ENCODE measurements around the gene AMIGO3. TPM values are rescaled to one million over a fixed set of nuclear protein-coding genes. Genes with fewer than 3 reads are reported as not detected.

AMIGO3 gene
- total and polyA plus RNA-seq, 10 of the 15 experiments (the other 5 are each of a cell fraction or from before 2014, with no cell fraction given): 0.07 to 1.3 (median 0.44) TPM; not detected in 3

DNA sequence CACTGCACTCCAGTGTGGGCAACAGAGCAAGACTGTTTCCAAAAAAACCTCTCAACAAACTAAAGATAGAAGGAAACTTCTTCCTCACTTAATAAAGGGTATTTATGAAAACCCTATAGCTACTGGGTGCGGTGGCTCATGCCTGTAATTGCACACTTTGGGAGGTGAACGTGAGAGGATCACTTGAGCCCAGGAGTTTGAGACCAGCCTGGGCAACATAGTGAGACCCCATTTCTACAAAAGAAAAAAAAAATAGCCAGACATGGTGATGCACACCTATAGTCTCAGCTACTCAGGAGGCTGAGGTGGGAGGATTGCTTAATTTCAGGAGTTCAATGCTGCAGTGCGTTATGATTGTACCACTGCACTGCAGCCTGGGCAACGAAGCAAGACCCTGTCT, 44.5 kb upstream of the AMIGO3 start:
- POLR2A ChIA-PET: no interaction called here
- no peak for FAIRE-seq
- H4K20me1 ChIP-seq (ENCODE audit: control insufficient read depth, insufficient read depth): no peaks in the 10 kb centered on the region; the same call in 1 of the 2 replicates

DNA sequence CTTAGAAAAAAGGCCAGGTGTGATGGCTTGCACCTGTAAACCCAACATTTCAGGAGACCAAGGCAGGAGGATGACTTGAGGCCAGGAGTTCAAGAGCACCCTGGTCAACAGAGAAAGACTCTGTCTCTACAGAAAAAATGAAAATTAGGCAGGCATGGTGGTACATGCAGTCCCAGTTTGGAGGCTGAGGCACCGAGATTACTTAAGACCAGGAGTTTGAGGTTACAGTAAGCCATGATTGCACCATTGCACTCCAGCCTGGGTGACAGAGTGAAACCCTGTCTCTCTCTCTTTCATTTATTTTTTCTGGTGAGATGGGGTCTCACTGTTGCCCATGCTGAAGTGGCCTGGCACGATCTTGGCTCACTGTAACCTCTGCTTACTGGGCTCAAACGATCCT, 42.2 kb upstream of the AMIGO3 start:
- no peak for FAIRE-seq
- DNase-seq (ENCODE audit: low read depth, low spot score): no peak
- ChIA-PET CTCF (no interaction called here), RAD21 (ENCODE audit: unreplicated experiment) (no interaction called here), SMC1A (ENCODE audit: uncharacterized antibody, unreplicated experiment) (no interaction called here), POLR2A (no interaction called here)
- Histone ChIP-seq H3K79me2 (ENCODE audit: control insufficient read depth, insufficient read depth, low read length) (no peaks in the 10 kb centered on the region; the same call in 1 of the 2 replicates), H3K36me3 (ENCODE audit: control insufficient read depth in 2 of 2, insufficient read depth in 2 of 2, low read length in 1 of 2) (no peaks in the 10 kb centered on the region; a peak in 2 of 4 replicates), H3K27ac (ENCODE audit: control insufficient read depth, insufficient read depth) (no peak overlapping the region), H3K9ac (ENCODE audit: control insufficient read depth, insufficient read depth, low read length) (no peak overlapping the region), H3K4me1 (ENCODE audit: control insufficient read depth, insufficient read depth, low read length) (no peaks in the 10 kb centered on the region), H4K20me1 (ENCODE audit: control insufficient read depth, insufficient read depth) (no peaks in the 10 kb centered on the region; the same call in 1 of the 2 replicates), H3K27me3 (replicated peaks in 1 of 2; ENCODE audit: control insufficient read depth in 2 of 2, insufficient read depth in 2 of 2, low read length in 1 of 2) (no peaks in the 10 kb centered on the region), H2AFZ (ENCODE audit: control insufficient read depth, low read depth, low read length) (no peak overlapping the region), H3K4me2 (ENCODE audit: control insufficient read depth, insufficient read depth) (no peak overlapping the region), H3K9me3 (replicated peaks; ENCODE audit: control insufficient read depth, insufficient read depth, low read length) (no peaks in the 10 kb centered on the region), H3K4me3 (no peak overlapping the region)
- ATAC-seq: no peak
- TF ChIP-seq, protein P1, sequence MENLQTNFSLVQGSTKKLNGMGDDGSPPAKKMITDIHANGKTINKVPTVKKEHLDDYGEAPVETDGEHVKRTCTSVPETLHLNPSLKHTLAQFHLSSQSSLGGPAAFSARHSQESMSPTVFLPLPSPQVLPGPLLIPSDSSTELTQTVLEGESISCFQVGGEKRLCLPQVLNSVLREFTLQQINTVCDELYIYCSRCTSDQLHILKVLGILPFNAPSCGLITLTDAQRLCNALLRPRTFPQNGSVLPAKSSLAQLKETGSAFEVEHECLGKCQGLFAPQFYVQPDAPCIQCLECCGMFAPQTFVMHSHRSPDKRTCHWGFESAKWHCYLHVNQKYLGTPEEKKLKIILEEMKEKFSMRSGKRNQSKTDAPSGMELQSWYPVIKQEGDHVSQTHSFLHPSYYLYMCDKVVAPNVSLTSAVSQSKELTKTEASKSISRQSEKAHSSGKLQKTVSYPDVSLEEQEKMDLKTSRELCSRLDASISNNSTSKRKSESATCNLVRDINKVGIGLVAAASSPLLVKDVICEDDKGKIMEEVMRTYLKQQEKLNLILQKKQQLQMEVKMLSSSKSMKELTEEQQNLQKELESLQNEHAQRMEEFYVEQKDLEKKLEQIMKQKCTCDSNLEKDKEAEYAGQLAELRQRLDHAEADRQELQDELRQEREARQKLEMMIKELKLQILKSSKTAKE (IDR thresholded peaks at IDR 0.05; ENCODE audit: low read depth, poor library complexity, severe bottlenecking): no peak
- TF ChIP-seq TBL1XR1 (IDR thresholded peaks at IDR 0.05; ENCODE audit: low read depth, low read length) (no peak), BACH1 (IDR thresholded peaks at IDR 0.05; ENCODE audit: borderline replicate concordance) (no peak), RELA (IDR thresholded peaks at IDR 0.05; ENCODE audit: borderline replicate concordance, partially characterized antibody) (no peak), TCF3 (IDR thresholded peaks at IDR 0.05; ENCODE audit: borderline replicate concordance, insufficient read depth, low read depth, low read length) (no peak), MEF2A (IDR thresholded peaks at IDR 0.05; ENCODE audit: insufficient read depth, low read depth, low read length) (no peak), NFYA (IDR thresholded peaks at IDR 0.05; ENCODE audit: borderline replicate concordance, low read depth, low read length) (no peak), STAT1 (conservative IDR thresholded peaks at IDR 0.05) (no peak), POLR2AphosphoS2 (IDR thresholded peaks at IDR 0.05; ENCODE audit: low read depth, low read length) (no peak), HDAC6 (IDR thresholded peaks at IDR 0.05; ENCODE audit: unreplicated experiment) (no peak), TAF1 (IDR thresholded peaks at IDR 0.05; ENCODE audit: borderline replicate concordance, low read depth, low read length) (no peak), GATAD2B (conservative IDR thresholded peaks at IDR 0.05; ENCODE audit: low read depth) (no peak), CHD2 (IDR thresholded peaks at IDR 0.05; ENCODE audit: borderline replicate concordance, low read depth, low read length) (no peak), HDAC2 (IDR thresholded peaks at IDR 0.05) (no peak), NR2F1 (conservative IDR thresholded peaks at IDR 0.05) (no peak)
- intact Hi-C loops (cut with micrococcal nuclease; ENCODE audit: unreplicated experiment) (no loop called here), in situ Hi-C loops (cut with MboI) (no loop called here)
- WGBS (ENCODE audit: insufficient coverage, insufficient replicate concordance, low lambda C conversion rate, missing lambda C conversion rate): 81% methylated on average over 3 of the region's 3 CpGs
- no TSS peak for BruUV-seq (replicated peaks)

More for the DNA sequence above, 44.5 kb upstream of the AMIGO3 start:
- no peaks in the 10 kb centered on the region for H3K27me3 ChIP-seq (replicated peaks in 1 of 2; ENCODE audit: control insufficient read depth in 2 of 2, insufficient read depth in 2 of 2, low read length in 1 of 2)
- ChIA-PET SMC1A (ENCODE audit: uncharacterized antibody, unreplicated experiment) (no interaction called here), CTCF (interaction anchor here (0.6 kb wide), 1 partner anchor 10 kb away, joined by 4 read pairs; no protein-coding TSS in a partner anchor), RAD21 (ENCODE audit: unreplicated experiment) (no interaction called here)
- no peak overlapping the region for H3K4me3 ChIP-seq
- ATAC-seq (no peak), DNase-seq (ENCODE audit: low read depth, low spot score) (no peak)
- H3K27ac ChIP-seq (ENCODE audit: control insufficient read depth, insufficient read depth): no peak overlapping the region
- no peak overlapping the region for H3K4me2 ChIP-seq (ENCODE audit: control insufficient read depth, insufficient read depth)
- no TSS peak for BruUV-seq (replicated peaks)
- no peak overlapping the region for H3K9ac ChIP-seq (ENCODE audit: control insufficient read depth, insufficient read depth, low read length)
- no peak overlapping the region for H2AFZ ChIP-seq (ENCODE audit: control insufficient read depth, low read depth, low read length)
- peaks cover 5% of the 10 kb centered on the region for H3K79me2 ChIP-seq (ENCODE audit: control insufficient read depth, insufficient read depth, low read length)
- 96% methylated on average over 4 of the region's 4 CpGs for WGBS (ENCODE audit: insufficient coverage, insufficient replicate concordance, low lambda C conversion rate, missing lambda C conversion rate)
- H3K9me3 ChIP-seq (replicated peaks; ENCODE audit: control insufficient read depth, insufficient read depth, low read length): no peaks in the 10 kb centered on the region
- H3K36me3 ChIP-seq (ENCODE audit: control insufficient read depth in 2 of 2, insufficient read depth in 2 of 2, low read length in 1 of 2): no peaks in the 10 kb centered on the region; a peak in 1 of 4 replicates
- TF ChIP-seq CREM (IDR thresholded peaks at IDR 0.05; ENCODE audit: low read depth) (no peak), IKZF2 (IDR thresholded peaks at IDR 0.05) (no peak), ASH2L (IDR thresholded peaks at IDR 0.05; ENCODE audit: borderline replicate concordance, low read depth) (no peak), HDAC6 (IDR thresholded peaks at IDR 0.05; ENCODE audit: unreplicated experiment) (no peak), FOXK2 (IDR thresholded peaks at IDR 0.05) (no peak)
- no peaks in the 10 kb centered on the region for H3K4me1 ChIP-seq (ENCODE audit: control insufficient read depth, insufficient read depth, low read length)
- intact Hi-C loops (cut with micrococcal nuclease; ENCODE audit: unreplicated experiment) (no loop called here), in situ Hi-C loops (cut with MboI) (no loop called here)

Measured in GM12878 (cell line).